ENCODE measurements around the gene THAP4. TPM values are rescaled to one million over a fixed set of nuclear protein-coding genes. Genes with fewer than 3 reads are reported as not detected.
"Not testable (repeated sequence)": the region's sequence is repeated elsewhere in the genome, so short reads cannot be mapped to it uniquely, and the experiment has no call there.

THAP4 gene
- total RNA-seq, 3 donors from 2014 or later (not counting 1 experiment from before 2014, with no cell fraction given), result 19.8 to 29.2 (median 27.8) TPM

- no peak for TF ChIP-seq CTCF (IDR thresholded peaks at IDR 0.05)
- 93% methylated on average over 7 of the region's 7 CpGs for WGBS (ENCODE audit: insufficient coverage)
- Mint-ChIP-seq H3K36me3 (no peaks in the 10 kb centered on the region), H3K4me1 (peaks cover 0 to 18% of the 10 kb centered on the region in 2 donors), H3K27ac (peak overlapping the region in 1 of 2 donors; percentile 21), H3K9me3 (no peaks in the 10 kb centered on the region), H3K4me3 (no peak overlapping the region), H3K27me3 (ENCODE audit: low read depth in 2 of 2) (no peaks in the 10 kb centered on the region)
- ATAC-seq, result no peak
- no peak overlapping the region for H3K4me3 ChIP-seq (ENCODE audit: low read length)
- H3K36me3 ChIP-seq (ENCODE audit: control insufficient read depth, insufficient read depth, low read length), result no peaks in the 10 kb centered on the region
- H3K27ac ChIP-seq (ENCODE audit: low read length), result no peak overlapping the region
- no peaks in the 10 kb centered on the region for H3K27me3 ChIP-seq (ENCODE audit: control insufficient read depth, insufficient read depth, low read length)
- intact Hi-C loops (cut with micrococcal nuclease), result no loop called here
- DNase-seq, result no peak
- peaks cover 19% of the 10 kb centered on the region for H3K4me1 ChIP-seq (ENCODE audit: control insufficient read depth, insufficient read depth, low read length)
- H3K9me3 ChIP-seq (ENCODE audit: control insufficient read depth, insufficient read depth, low read length), result no peaks in the 10 kb centered on the region
Observed at GRCh38 chr2:241574911-241575623, 61.9 kb downstream of the THAP4 start.

GRCh38 chr2:241573741-241574140 is 63.2 kb downstream of the THAP4 start:
- H3K27me3 Mint-ChIP-seq (ENCODE audit: low read depth in 2 of 2), result no peaks in the 10 kb centered on the region
- no peak for TF ChIP-seq CTCF (IDR thresholded peaks at IDR 0.05)
- ATAC-seq (no peak), DNase-seq (no peak)
- Histone ChIP-seq H3K27ac (ENCODE audit: low read length) (no peak overlapping the region), H3K27me3 (ENCODE audit: control insufficient read depth, insufficient read depth, low read length) (no peaks in the 10 kb centered on the region), H3K36me3 (ENCODE audit: control insufficient read depth, insufficient read depth, low read length) (no peaks in the 10 kb centered on the region), H3K4me3 (ENCODE audit: low read length) (no peak overlapping the region), H3K9me3 (ENCODE audit: control insufficient read depth, insufficient read depth, low read length) (no peaks in the 10 kb centered on the region), H3K4me1 (ENCODE audit: control insufficient read depth, insufficient read depth, low read length) (peaks cover 26% of the 10 kb centered on the region)
- peaks cover 0 to 26% of the 10 kb centered on the region in 2 donors for H3K4me1 Mint-ChIP-seq
- intact Hi-C loops (cut with micrococcal nuclease), result no loop called here
- 98% methylated on average over 10 of the region's 12 CpGs for WGBS (ENCODE audit: insufficient coverage)
- H3K4me3 Mint-ChIP-seq, result no peak overlapping the region
- H3K36me3 Mint-ChIP-seq, result no peaks in the 10 kb centered on the region
- H3K9me3 Mint-ChIP-seq, result no peaks in the 10 kb centered on the region
- H3K27ac Mint-ChIP-seq, result peak overlapping the region in 1 of 2 donors; percentile 13

- H3K4me1 Mint-ChIP-seq, result peaks cover 0 to 26% of the 10 kb centered on the region in 2 donors
- H3K4me1 ChIP-seq (ENCODE audit: control insufficient read depth, insufficient read depth, low read length), result peaks cover 26% of the 10 kb centered on the region
- H3K9me3 ChIP-seq (ENCODE audit: control insufficient read depth, insufficient read depth, low read length); ATAC-seq; intact Hi-C loops (cut with micrococcal nuclease); H3K27me3 Mint-ChIP-seq (ENCODE audit: low read depth in 2 of 2); H3K9me3 Mint-ChIP-seq; H3K36me3 ChIP-seq (ENCODE audit: control insufficient read depth, insufficient read depth, low read length); H3K4me3 ChIP-seq (ENCODE audit: low read length); H3K27me3 ChIP-seq (ENCODE audit: control insufficient read depth, insufficient read depth, low read length); H3K36me3 Mint-ChIP-seq; H3K27ac ChIP-seq (ENCODE audit: low read length); DNase-seq; H3K4me3 Mint-ChIP-seq: not testable (repeated sequence)
- H3K27ac Mint-ChIP-seq, result peak overlapping the region in 1 of 2 donors; percentile 13
- 96% methylated on average over 18 of the region's 20 CpGs for WGBS (ENCODE audit: insufficient coverage)
Observed at GRCh38 chr2:241572915-241573651, 63.9 kb downstream of the THAP4 start.

GRCh38 chr2:241571821-241572620 is 64.9 kb downstream of the THAP4 start:
- peaks cover 26% of the 10 kb centered on the region for H3K4me1 ChIP-seq (ENCODE audit: control insufficient read depth, insufficient read depth, low read length)
- ATAC-seq (no peak), DNase-seq (no peak)
- peaks cover 0 to 25% of the 10 kb centered on the region in 2 donors for H3K4me1 Mint-ChIP-seq
- TF ChIP-seq CTCF (IDR thresholded peaks at IDR 0.05), result no peak
- no peaks in the 10 kb centered on the region for H3K27me3 Mint-ChIP-seq (ENCODE audit: low read depth in 2 of 2)
- peak overlapping the region; percentile 47 to 54 for H3K27ac Mint-ChIP-seq
- no peak overlapping the region for H3K4me3 Mint-ChIP-seq
- H3K36me3 Mint-ChIP-seq, result no peaks in the 10 kb centered on the region
- H3K27ac ChIP-seq (ENCODE audit: low read length), result peak overlapping the region; percentile 36
- H3K4me3 ChIP-seq (ENCODE audit: low read length), result no peak overlapping the region
- no peaks in the 10 kb centered on the region for H3K9me3 ChIP-seq (ENCODE audit: control insufficient read depth, insufficient read depth, low read length)
- no peaks in the 10 kb centered on the region for H3K36me3 ChIP-seq (ENCODE audit: control insufficient read depth, insufficient read depth, low read length)
- intact Hi-C loops (cut with micrococcal nuclease), result no loop called here
- H3K27me3 ChIP-seq (ENCODE audit: control insufficient read depth, insufficient read depth, low read length), result no peaks in the 10 kb centered on the region
- WGBS (ENCODE audit: insufficient coverage), result 96% methylated on average over 26 of the region's 27 CpGs
- H3K9me3 Mint-ChIP-seq, result no peaks in the 10 kb centered on the region
